Natural killer cell treated with Interleukin-12 subunit alpha and Interleukin-12 subunit beta and Interleukin-15 and Interleukin-18, amount 100 ng/mL, for 72 hours (primary cell): ENCODE data around the gene MINDY4B. TPM values are rescaled to one million over a fixed set of nuclear protein-coding genes. Genes with fewer than 3 reads are reported as not detected.
A peak's percentile ranks its signal among the peaks of the same experiment; 100 is the strongest.
"Not testable (repeated sequence)": the region's sequence is repeated elsewhere in the genome, so short reads cannot be mapped to it uniquely, and the experiment has no call there.

ENCODE experiments used
- ATAC-seq, 2 donors: fragments of 150-1000 bp; cut with Tn5 transposase in 1 of 2; sonication (Bioruptor Pico), chemical (Tn5 transposase) in 1 of 2; 2 replicates each; pipeline ENCODE4 v1.10.0; 2021
- DNase-seq: peaks from one replicate; pipeline ENCODE4 v3.0.0; 2022; ENCODE audit warnings: low spot score
- H3K27ac Mint-ChIP-seq, 2 donors: 1 replicate in 1 of 2; 2 replicates in 1 of 2; pipeline ENCODE4 v1.8.0; 2022; ENCODE audit warnings: mixed read lengths in 2 of 2, mild to moderate bottlenecking in 1 of 2, moderate library complexity in 1 of 2
- H3K27me3 Mint-ChIP-seq, 2 donors: 1 replicate in 1 of 2; 2 replicates in 1 of 2; pipeline ENCODE4 v1.8.0; 2022; ENCODE audit warnings: mixed read lengths in 2 of 2
- H3K36me3 Mint-ChIP-seq: one replicate; pipeline ENCODE4 v1.8.0; 2022; ENCODE audit warnings: mixed read lengths
- H3K4me1 Mint-ChIP-seq, 2 donors: 1 replicate in 1 of 2; 2 replicates in 1 of 2; pipeline ENCODE4 v1.8.0; 2022; ENCODE audit warnings: low read depth in 2 of 2, mixed read lengths in 2 of 2, mild to moderate bottlenecking in 1 of 2
- H3K4me3 Mint-ChIP-seq: one replicate; pipeline ENCODE4 v1.8.0; 2022; ENCODE audit warnings: mixed read lengths
- H3K9me3 Mint-ChIP-seq: 2 replicates; pipeline ENCODE4 v1.8.0; 2022; ENCODE audit warnings: mixed read lengths
- total RNA-seq, 2 donors: library from RNA; stranded (reverse); gene quantifications; one replicate each; pipeline ENCODE4 v1.2.3, GENCODE V29; 2022

Gene MINDY4B
- total RNA-seq, 2 donors from 2014 or later = not detected

GRCh38 chr3:150887031-150887430 lies 18.2 kb downstream of the MINDY4B start:
- H3K9me3 Mint-ChIP-seq = no peaks in the 10 kb centered on the region
- ATAC-seq = no peak
- no peaks in the 10 kb centered on the region for H3K36me3 Mint-ChIP-seq
- H3K4me1 Mint-ChIP-seq = peaks cover 0 to 5% of the 10 kb centered on the region in 2 donors
- no peak for DNase-seq
- H3K4me3 Mint-ChIP-seq = no peak overlapping the region
- no peak overlapping the region for H3K27ac Mint-ChIP-seq
- peaks cover 25 to 39% of the 10 kb centered on the region in 2 donors for H3K27me3 Mint-ChIP-seq

- H3K36me3 Mint-ChIP-seq = no peaks in the 10 kb centered on the region
- peaks cover 0 to 5% of the 10 kb centered on the region in 2 donors for H3K4me1 Mint-ChIP-seq
- peaks cover 29 to 46% of the 10 kb centered on the region in 2 donors for H3K27me3 Mint-ChIP-seq
- DNase-seq (no peak), ATAC-seq (no peak)
- H3K4me3 Mint-ChIP-seq = no peak overlapping the region
- H3K9me3 Mint-ChIP-seq = no peaks in the 10 kb centered on the region
- H3K27ac Mint-ChIP-seq = no peak overlapping the region
Measured at GRCh38 chr3:150885535-150885934, 19.7 kb downstream of the MINDY4B start.

- ATAC-seq (no peak), DNase-seq (no peak)
- Mint-ChIP-seq H3K9me3 (no peaks in the 10 kb centered on the region), H3K4me3 (no peak overlapping the region), H3K36me3 (no peaks in the 10 kb centered on the region), H3K4me1 (no peaks in the 10 kb centered on the region), H3K27me3 (peaks cover 11 to 27% of the 10 kb centered on the region in 2 donors), H3K27ac (no peak overlapping the region)
Measured at GRCh38 chr3:150878996-150879575, 26.2 kb downstream of the MINDY4B start.

GRCh38 chr3:150878290-150878689 lies 26.9 kb downstream of the MINDY4B start:
- H3K36me3 Mint-ChIP-seq = no peaks in the 10 kb centered on the region
- DNase-seq (no peak), ATAC-seq (no peak)
- peaks cover 7 to 19% of the 10 kb centered on the region in 2 donors for H3K27me3 Mint-ChIP-seq
- H3K4me3 Mint-ChIP-seq = no peak overlapping the region
- no peaks in the 10 kb centered on the region for H3K9me3 Mint-ChIP-seq
- H3K27ac Mint-ChIP-seq = no peak overlapping the region
- H3K4me1 Mint-ChIP-seq = no peaks in the 10 kb centered on the region

- no peak overlapping the region for H3K4me3 Mint-ChIP-seq
- no peak overlapping the region for H3K27ac Mint-ChIP-seq
- no peak for ATAC-seq
- DNase-seq = no peak
- no peaks in the 10 kb centered on the region for H3K9me3 Mint-ChIP-seq
- no peaks in the 10 kb centered on the region for H3K4me1 Mint-ChIP-seq
- no peaks in the 10 kb centered on the region for H3K36me3 Mint-ChIP-seq
- H3K27me3 Mint-ChIP-seq = peaks cover 7 to 15% of the 10 kb centered on the region in 2 donors
Measured at GRCh38 chr3:150877303-150877702, 27.9 kb downstream of the MINDY4B start.

GRCh38 chr3:150876611-150877265 lies 28.5 kb downstream of the MINDY4B start:
- Mint-ChIP-seq H3K36me3 (no peaks in the 10 kb centered on the region), H3K9me3 (no peaks in the 10 kb centered on the region), H3K4me3 (no peak overlapping the region), H3K27ac (no peak overlapping the region), H3K27me3 (peaks cover 5 to 12% of the 10 kb centered on the region in 2 donors), H3K4me1 (no peaks in the 10 kb centered on the region)
- ATAC-seq (no peak), DNase-seq (no peak)

- Mint-ChIP-seq H3K4me3 (no peak overlapping the region), H3K36me3 (no peaks in the 10 kb centered on the region), H3K27me3 (peaks cover 3 to 8% of the 10 kb centered on the region in 2 donors), H3K27ac (no peak overlapping the region), H3K4me1 (no peaks in the 10 kb centered on the region), H3K9me3 (no peaks in the 10 kb centered on the region)
- DNase-seq (no peak), ATAC-seq (no peak)
Measured at GRCh38 chr3:150875548-150875947, 29.7 kb downstream of the MINDY4B start.

- Mint-ChIP-seq H3K27ac (no peak overlapping the region), H3K36me3 (no peaks in the 10 kb centered on the region), H3K27me3 (peaks cover 3 to 8% of the 10 kb centered on the region in 2 donors), H3K4me1 (no peaks in the 10 kb centered on the region), H3K4me3 (no peak overlapping the region), H3K9me3 (no peaks in the 10 kb centered on the region)
- DNase-seq = no peak
- ATAC-seq = no peak
Measured at GRCh38 chr3:150874666-150875219, 30.5 kb downstream of the MINDY4B start.

- Mint-ChIP-seq H3K27me3 (peaks cover 11 to 14% of the 10 kb centered on the region in 2 donors), H3K9me3 (no peaks in the 10 kb centered on the region)
Measured at GRCh38 chr3:150871192-150871591, 34.0 kb downstream of the MINDY4B start.

GRCh38 chr3:150870406-150870805 lies 34.8 kb downstream of the MINDY4B start:
- no peak for ATAC-seq
- Mint-ChIP-seq H3K9me3 (no peaks in the 10 kb centered on the region), H3K27me3 (peaks cover 12 to 15% of the 10 kb centered on the region in 2 donors), H3K27ac (no peak overlapping the region), H3K4me3 (no peak overlapping the region), H3K36me3 (no peaks in the 10 kb centered on the region), H3K4me1 (no peaks in the 10 kb centered on the region)
- no peak for DNase-seq

More at GRCh38 chr3:150871192-150871591, 34.0 kb downstream of the MINDY4B start:
- DNase-seq (no peak), ATAC-seq (peak in 1 of 2 donors; percentile 54)
- H3K27ac Mint-ChIP-seq = no peak overlapping the region
- H3K4me1 Mint-ChIP-seq = no peaks in the 10 kb centered on the region
- no peaks in the 10 kb centered on the region for H3K36me3 Mint-ChIP-seq
- H3K4me3 Mint-ChIP-seq = no peak overlapping the region

GRCh38 chr3:150868282-150868681 lies 37.0 kb downstream of the MINDY4B start:
- DNase-seq (no peak), ATAC-seq (no peak)
- Mint-ChIP-seq H3K27ac (no peak overlapping the region), H3K27me3 (peaks cover 20 to 30% of the 10 kb centered on the region in 2 donors), H3K4me3 (no peak overlapping the region), H3K9me3 (no peaks in the 10 kb centered on the region), H3K4me1 (peaks cover 6 to 8% of the 10 kb centered on the region in 2 donors), H3K36me3 (no peaks in the 10 kb centered on the region)

GRCh38 chr3:150867434-150867833 lies 37.8 kb downstream of the MINDY4B start:
- Mint-ChIP-seq H3K4me1 (peaks cover 6 to 8% of the 10 kb centered on the region in 2 donors), H3K9me3 (no peaks in the 10 kb centered on the region), H3K36me3 (no peaks in the 10 kb centered on the region), H3K4me3 (no peak overlapping the region), H3K27me3 (peaks cover 23 to 35% of the 10 kb centered on the region in 2 donors), H3K27ac (no peak overlapping the region)
- peak in 1 of 2 donors; percentile 21 for ATAC-seq
- DNase-seq = no peak

GRCh38 chr3:150863921-150864320 lies 41.3 kb downstream of the MINDY4B start:
- not testable (repeated sequence) for H3K36me3 Mint-ChIP-seq, H3K27ac Mint-ChIP-seq, H3K4me1 Mint-ChIP-seq, DNase-seq, H3K4me3 Mint-ChIP-seq, H3K9me3 Mint-ChIP-seq, ATAC-seq
- H3K27me3 Mint-ChIP-seq = peaks cover 29 to 40% of the 10 kb centered on the region in 2 donors

- Mint-ChIP-seq H3K27me3 (peaks cover 25 to 38% of the 10 kb centered on the region in 2 donors), H3K4me1 (peaks cover 6 to 8% of the 10 kb centered on the region in 2 donors), H3K9me3 (no peaks in the 10 kb centered on the region), H3K4me3 (no peak overlapping the region), H3K36me3 (no peaks in the 10 kb centered on the region), H3K27ac (no peak overlapping the region)
- DNase-seq (no peak), ATAC-seq (no peak)
Measured at GRCh38 chr3:150861851-150862250, 43.4 kb downstream of the MINDY4B start.
